BLaER1 (cell line): ENCODE data around the gene PRIMPOL.

Source experiments
- H3K27ac ChIP-seq: shearing (Covaris generic); formaldehyde crosslinking; 2 replicates; pipeline ENCODE4 v1.8.1; 2022
- H3K27me3 ChIP-seq: shearing (Covaris generic); formaldehyde crosslinking; 2 replicates; pipeline ENCODE4 v1.8.1; 2022
- H3K36me3 ChIP-seq: shearing (Covaris generic); formaldehyde crosslinking; 2 replicates; pipeline ENCODE4 v1.8.1; 2022
- H3K4me1 ChIP-seq: shearing (Covaris generic); formaldehyde crosslinking; 2 replicates; pipeline ENCODE4 v1.8.1; 2022
- H3K4me2 ChIP-seq: shearing (Covaris generic); formaldehyde crosslinking; 2 replicates; pipeline ENCODE4 v1.8.1; 2022
- H3K4me3 ChIP-seq: shearing (Covaris generic); formaldehyde crosslinking; 2 replicates; pipeline ENCODE4 v1.8.1; 2022
- H3K9ac ChIP-seq: shearing (Covaris generic); formaldehyde crosslinking; 2 replicates; pipeline ENCODE4 v1.8.1; 2022
- H3K9me3 ChIP-seq: shearing (Covaris generic); formaldehyde crosslinking; 2 replicates; pipeline ENCODE4 v1.8.1; 2022
- H4K20me1 ChIP-seq: shearing (Covaris generic); formaldehyde crosslinking; 2 replicates; pipeline ENCODE4 v1.8.1; 2022
- Cebpa-rat ChIP-seq: shearing (Covaris generic); IDR thresholded peaks from 2 replicates; pipeline ENCODE4 v1.8.1; 2022

PRIMPOL gene

GRCh38 chr4:184680698-184681097 is 31.2 kb downstream of the PRIMPOL start:
- H3K4me1 ChIP-seq, result peaks cover 13% of the 10 kb centered on the region
- H3K9ac ChIP-seq, result no peak overlapping the region
- H3K4me3 ChIP-seq, result no peak overlapping the region
- peaks cover 10% of the 10 kb centered on the region for H3K36me3 ChIP-seq
- H3K9me3 ChIP-seq, result peaks cover 3% of the 10 kb centered on the region; the same call in 1 of the 2 replicates
- no peaks in the 10 kb centered on the region for H3K27me3 ChIP-seq
- no peaks in the 10 kb centered on the region for H4K20me1 ChIP-seq
- H3K4me2 ChIP-seq, result no peak overlapping the region
- TF ChIP-seq Cebpa-rat, result no peak
- H3K27ac ChIP-seq, result no peak overlapping the region

GRCh38 chr4:184681916-184682315 is 32.4 kb downstream of the PRIMPOL start:
- peaks cover 3% of the 10 kb centered on the region; the same call in 1 of the 2 replicates for H3K9me3 ChIP-seq
- H3K4me2 ChIP-seq, result no peak overlapping the region
- H3K27ac ChIP-seq, result no peak overlapping the region
- H3K4me3 ChIP-seq, result no peak overlapping the region
- no peaks in the 10 kb centered on the region for H3K27me3 ChIP-seq
- H3K4me1 ChIP-seq, result peaks cover 13% of the 10 kb centered on the region
- H3K36me3 ChIP-seq, result peaks cover 10% of the 10 kb centered on the region
- H3K9ac ChIP-seq, result no peak overlapping the region
- TF ChIP-seq Cebpa-rat, result no peak
- H4K20me1 ChIP-seq, result no peaks in the 10 kb centered on the region

- H3K9ac ChIP-seq, result no peak overlapping the region
- no peak for TF ChIP-seq Cebpa-rat
- H3K27ac ChIP-seq, result peak overlapping the region; percentile 11; the same call in 1 of the 2 replicates
- peaks cover 4% of the 10 kb centered on the region for H3K36me3 ChIP-seq
- H3K4me2 ChIP-seq, result peak overlapping the region; percentile 61
- H3K27me3 ChIP-seq, result no peaks in the 10 kb centered on the region
- H3K4me3 ChIP-seq, result no peak overlapping the region
- H4K20me1 ChIP-seq, result no peaks in the 10 kb centered on the region
- H3K4me1 ChIP-seq, result peaks cover 22% of the 10 kb centered on the region
- peaks cover 2% of the 10 kb centered on the region; the same call in 1 of the 2 replicates for H3K9me3 ChIP-seq
Observed at GRCh38 chr4:184684491-184685189, 35.1 kb downstream of the PRIMPOL start.

GRCh38 chr4:184688005-184688404 is 38.5 kb downstream of the PRIMPOL start:
- H3K4me3 ChIP-seq, result no peak overlapping the region
- no peaks in the 10 kb centered on the region for H4K20me1 ChIP-seq
- H3K9ac ChIP-seq, result no peak overlapping the region
- H3K36me3 ChIP-seq, result peaks cover 11% of the 10 kb centered on the region; the same call in 1 of the 2 replicates
- H3K4me1 ChIP-seq, result peaks cover 22% of the 10 kb centered on the region
- TF ChIP-seq Cebpa-rat, result no peak
- H3K27me3 ChIP-seq, result no peaks in the 10 kb centered on the region
- H3K4me2 ChIP-seq, result no peak overlapping the region
- H3K27ac ChIP-seq, result no peak overlapping the region
- H3K9me3 ChIP-seq, result no peaks in the 10 kb centered on the region

- no peaks in the 10 kb centered on the region for H3K27me3 ChIP-seq
- peaks cover 15% of the 10 kb centered on the region; the same call in 1 of the 2 replicates for H3K36me3 ChIP-seq
- H3K9ac ChIP-seq, result no peak overlapping the region
- no peak overlapping the region for H3K4me2 ChIP-seq
- H3K27ac ChIP-seq, result no peak overlapping the region
- H3K9me3 ChIP-seq, result no peaks in the 10 kb centered on the region
- no peak for TF ChIP-seq Cebpa-rat
- no peak overlapping the region for H3K4me3 ChIP-seq
- H3K4me1 ChIP-seq, result peaks cover 22% of the 10 kb centered on the region
- no peaks in the 10 kb centered on the region for H4K20me1 ChIP-seq
Observed at GRCh38 chr4:184688447-184688846, 38.9 kb downstream of the PRIMPOL start.

- Histone ChIP-seq H3K36me3 (peaks cover 27% of the 10 kb centered on the region), H3K4me2 (no peak overlapping the region), H3K4me3 (no peak overlapping the region), H4K20me1 (no peaks in the 10 kb centered on the region), H3K9me3 (no peaks in the 10 kb centered on the region), H3K27ac (no peak overlapping the region), H3K4me1 (peaks cover 15% of the 10 kb centered on the region), H3K27me3 (no peaks in the 10 kb centered on the region), H3K9ac (no peak overlapping the region)
- no peak for TF ChIP-seq Cebpa-rat
Observed at GRCh38 chr4:184689681-184690080, 40.1 kb downstream of the PRIMPOL start.

GRCh38 chr4:184693056-184693455 is 43.5 kb downstream of the PRIMPOL start:
- Histone ChIP-seq H3K9ac (no peak overlapping the region), H3K9me3 (no peaks in the 10 kb centered on the region), H3K4me2 (no peak overlapping the region), H3K4me1 (peaks cover 8% of the 10 kb centered on the region; the same call in 1 of the 2 replicates), H3K27ac (no peak overlapping the region), H3K36me3 (peaks cover 58% of the 10 kb centered on the region), H3K4me3 (no peak overlapping the region), H3K27me3 (no peaks in the 10 kb centered on the region), H4K20me1 (no peaks in the 10 kb centered on the region)
- TF ChIP-seq Cebpa-rat, result no peak

GRCh38 chr4:184694412-184694956 is 44.9 kb downstream of the PRIMPOL start:
- Histone ChIP-seq H3K27me3 (no peaks in the 10 kb centered on the region), H3K36me3 (peaks cover 73% of the 10 kb centered on the region), H3K9me3 (no peaks in the 10 kb centered on the region), H3K9ac (no peak overlapping the region), H4K20me1 (no peaks in the 10 kb centered on the region), H3K27ac (no peak overlapping the region), H3K4me2 (no peak overlapping the region), H3K4me1 (no peaks in the 10 kb centered on the region), H3K4me3 (no peak overlapping the region)
- TF ChIP-seq Cebpa-rat, result no peak

- no peak overlapping the region for H3K9ac ChIP-seq
- peaks cover 81% of the 10 kb centered on the region for H3K36me3 ChIP-seq
- no peak overlapping the region for H3K4me2 ChIP-seq
- no peaks in the 10 kb centered on the region for H4K20me1 ChIP-seq
- no peaks in the 10 kb centered on the region for H3K9me3 ChIP-seq
- TF ChIP-seq Cebpa-rat, result no peak
- no peak overlapping the region for H3K4me3 ChIP-seq
- no peaks in the 10 kb centered on the region for H3K27me3 ChIP-seq
- H3K27ac ChIP-seq, result no peak overlapping the region
- no peaks in the 10 kb centered on the region for H3K4me1 ChIP-seq
Observed at GRCh38 chr4:184695178-184695896, 45.8 kb downstream of the PRIMPOL start.

GRCh38 chr4:184697956-184698355 is 48.4 kb downstream of the PRIMPOL start:
- Histone ChIP-seq H3K9ac (no peak overlapping the region), H4K20me1 (no peaks in the 10 kb centered on the region), H3K4me1 (no peaks in the 10 kb centered on the region), H3K36me3 (peaks cover 97% of the 10 kb centered on the region), H3K4me3 (no peak overlapping the region), H3K4me2 (no peak overlapping the region), H3K27ac (no peak overlapping the region), H3K27me3 (no peaks in the 10 kb centered on the region), H3K9me3 (no peaks in the 10 kb centered on the region)
- no peak for TF ChIP-seq Cebpa-rat
